ENCODE results near the gene NEAT1.

DNA sequence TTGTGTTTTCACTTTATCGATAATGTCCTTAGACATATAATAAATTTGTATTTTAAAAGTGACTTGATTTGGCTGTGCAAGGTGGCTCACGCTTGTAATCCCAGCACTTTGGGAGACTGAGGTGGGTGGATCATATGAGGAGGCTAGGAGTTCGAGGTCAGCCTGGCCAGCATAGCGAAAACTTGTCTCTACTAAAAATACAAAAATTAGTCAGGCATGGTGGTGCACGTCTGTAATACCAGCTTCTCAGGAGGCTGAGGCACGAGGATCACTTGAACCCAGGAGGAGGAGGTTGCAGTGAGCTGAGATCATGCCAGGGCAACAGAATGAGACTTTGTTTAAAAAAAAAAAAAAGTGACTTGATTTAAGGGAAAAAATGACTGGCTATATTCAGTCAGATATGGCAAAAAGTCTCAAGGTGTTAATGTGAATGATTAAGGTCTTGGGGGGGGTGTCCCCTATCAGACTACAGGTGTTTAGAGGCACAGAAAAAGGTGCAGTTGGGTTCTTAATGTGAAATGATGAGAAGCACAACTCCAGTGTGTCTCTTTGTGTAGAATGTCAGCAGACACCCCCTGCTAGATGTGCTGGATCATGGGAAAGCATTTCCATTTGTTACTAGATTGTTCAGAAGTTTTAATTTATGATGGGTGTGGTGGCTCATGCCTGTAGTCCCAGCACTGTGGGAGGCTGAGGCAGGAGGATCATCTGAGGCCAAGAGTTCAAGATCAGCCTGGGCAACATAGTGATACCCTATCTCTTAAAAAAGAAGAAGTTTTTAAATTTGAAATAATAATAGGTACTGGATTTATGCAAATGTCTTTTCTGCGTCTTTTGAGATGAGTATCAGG is 17.0 kb downstream of the NEAT1 start:
- TF ChIP-seq, protein P1, sequence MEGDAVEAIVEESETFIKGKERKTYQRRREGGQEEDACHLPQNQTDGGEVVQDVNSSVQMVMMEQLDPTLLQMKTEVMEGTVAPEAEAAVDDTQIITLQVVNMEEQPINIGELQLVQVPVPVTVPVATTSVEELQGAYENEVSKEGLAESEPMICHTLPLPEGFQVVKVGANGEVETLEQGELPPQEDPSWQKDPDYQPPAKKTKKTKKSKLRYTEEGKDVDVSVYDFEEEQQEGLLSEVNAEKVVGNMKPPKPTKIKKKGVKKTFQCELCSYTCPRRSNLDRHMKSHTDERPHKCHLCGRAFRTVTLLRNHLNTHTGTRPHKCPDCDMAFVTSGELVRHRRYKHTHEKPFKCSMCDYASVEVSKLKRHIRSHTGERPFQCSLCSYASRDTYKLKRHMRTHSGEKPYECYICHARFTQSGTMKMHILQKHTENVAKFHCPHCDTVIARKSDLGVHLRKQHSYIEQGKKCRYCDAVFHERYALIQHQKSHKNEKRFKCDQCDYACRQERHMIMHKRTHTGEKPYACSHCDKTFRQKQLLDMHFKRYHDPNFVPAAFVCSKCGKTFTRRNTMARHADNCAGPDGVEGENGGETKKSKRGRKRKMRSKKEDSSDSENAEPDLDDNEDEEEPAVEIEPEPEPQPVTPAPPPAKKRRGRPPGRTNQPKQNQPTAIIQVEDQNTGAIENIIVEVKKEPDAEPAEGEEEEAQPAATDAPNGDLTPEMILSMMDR (IDR thresholded peaks at IDR 0.05): no peak
- TF ChIP-seq POLR2AphosphoS5 (IDR thresholded peaks at IDR 0.05): peak; percentile 35 to 61 (median 46)
